MCF 10A (cell line): ENCODE data around the gene NQO2. TPM values are rescaled to one million over a fixed set of nuclear protein-coding genes. Genes with fewer than 3 reads are reported as not detected.

Source experiments
- BruUV-seq: library from RNA; stranded (reverse); fragments of 400-500 nt; replicated peaks from 2 replicates; lab custom pipeline; 2021; lab: Mats Ljungman, UMichigan
- CTCF ChIA-PET: fragments of 300-600 bp; sonication (Branson Sonifier 250); formaldehyde crosslinking; extraction: SDS; loops from one replicate; lab custom pipeline; 2021; ENCODE audit warnings: antibody characterized with exemption, inconsistent platforms; lab: Yijun Ruan, JAX
- POLR2A ChIA-PET: fragments of 300-600, 350-650 bp; sonication (Branson Sonifier 250); formaldehyde crosslinking; extraction: SDS; loops from one replicate; lab custom pipeline; 2020; ENCODE audit warnings: antibody characterized with exemption, inconsistent platforms; lab: Yijun Ruan, JAX
- DNase-seq: peaks from one replicate; pipeline ENCODE4 v3.0.0-alpha.2; 2018; ENCODE audit not compliant: unreplicated experiment
- H3K27ac Mint-ChIP-seq: one replicate; pipeline ENCODE4 v1.8.0; 2022; ENCODE audit warnings: mild to moderate bottlenecking, low read depth, mixed read lengths; ENCODE audit not compliant: unreplicated experiment
- H3K27me3 Mint-ChIP-seq: one replicate; pipeline ENCODE4 v1.8.0; 2022; ENCODE audit warnings: mixed read lengths; ENCODE audit not compliant: insufficient read depth, unreplicated experiment
- H3K36me3 Mint-ChIP-seq: one replicate; pipeline ENCODE4 v1.8.0; 2022; ENCODE audit warnings: mild to moderate bottlenecking, moderate library complexity, mixed read lengths; ENCODE audit not compliant: insufficient read depth, unreplicated experiment
- H3K4me1 Mint-ChIP-seq: one replicate; pipeline ENCODE4 v1.8.0; 2022; ENCODE audit warnings: mixed read lengths; ENCODE audit not compliant: insufficient read depth, unreplicated experiment
- H3K4me3 Mint-ChIP-seq: one replicate; pipeline ENCODE4 v1.8.0; 2022; ENCODE audit warnings: mild to moderate bottlenecking, moderate library complexity, mixed read lengths; ENCODE audit not compliant: unreplicated experiment
- H3K9me3 Mint-ChIP-seq: one replicate; pipeline ENCODE4 v1.8.0; 2022; ENCODE audit warnings: mixed read lengths; ENCODE audit not compliant: unreplicated experiment
- intact Hi-C: fragments of 100-400 bp; cut with micrococcal nuclease; formaldehyde crosslinking; loops from 2 replicates; pipeline ENCODE4 v1.14.1; 2022
- total RNA-seq: library from RNA; stranded (reverse); gene quantifications from 2 replicates; pipeline ENCODE4 v1.2.3, GENCODE V29; 2022
- TF ChIP-seq, protein P1 (sequence below): fragments of 200-600 bp; IDR thresholded peaks from one replicate; pipeline ENCODE4 v1.8.0; 2022; ENCODE audit warnings: antibody characterized with exemption, mild to moderate bottlenecking; ENCODE audit not compliant: unreplicated experiment

Gene NQO2
- total RNA-seq, 1 experiment from 2014 or later: 18.6 TPM

DNA sequence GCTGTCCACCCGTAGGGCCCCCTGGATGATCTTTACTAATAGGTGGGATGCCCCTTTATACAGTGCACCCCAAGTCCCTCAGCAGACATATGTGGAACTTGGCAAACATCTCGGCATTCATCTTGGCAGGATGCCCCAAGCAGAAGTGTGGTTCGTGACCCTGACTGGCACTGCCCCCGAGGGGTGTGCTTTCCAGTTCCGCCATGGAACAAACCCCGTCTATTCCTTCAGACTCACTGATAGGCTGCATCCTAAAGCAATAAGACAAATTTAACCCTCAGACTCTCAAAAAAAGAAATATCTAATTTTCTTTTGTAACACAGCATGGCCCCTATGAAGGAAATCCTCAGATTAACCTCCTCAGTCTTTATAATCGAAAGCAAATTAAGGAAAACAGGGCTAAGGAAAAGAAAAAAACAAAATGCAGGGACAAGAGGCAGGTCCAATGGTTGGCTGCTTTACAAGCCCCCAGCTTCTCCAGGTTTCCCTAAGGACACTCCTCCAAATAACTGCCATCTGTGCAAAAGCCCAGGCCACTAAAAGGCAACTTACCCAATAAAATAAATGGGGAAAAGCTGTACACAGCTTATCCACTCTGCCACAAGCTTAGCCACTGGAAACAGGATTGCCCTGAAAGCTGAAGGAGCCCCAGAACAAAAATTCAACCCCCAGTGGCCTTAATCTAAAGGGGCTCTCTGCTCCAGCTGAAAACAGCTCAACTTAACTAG, 38.1 kb downstream of the NQO2 start:
- TF ChIP-seq, protein P1, sequence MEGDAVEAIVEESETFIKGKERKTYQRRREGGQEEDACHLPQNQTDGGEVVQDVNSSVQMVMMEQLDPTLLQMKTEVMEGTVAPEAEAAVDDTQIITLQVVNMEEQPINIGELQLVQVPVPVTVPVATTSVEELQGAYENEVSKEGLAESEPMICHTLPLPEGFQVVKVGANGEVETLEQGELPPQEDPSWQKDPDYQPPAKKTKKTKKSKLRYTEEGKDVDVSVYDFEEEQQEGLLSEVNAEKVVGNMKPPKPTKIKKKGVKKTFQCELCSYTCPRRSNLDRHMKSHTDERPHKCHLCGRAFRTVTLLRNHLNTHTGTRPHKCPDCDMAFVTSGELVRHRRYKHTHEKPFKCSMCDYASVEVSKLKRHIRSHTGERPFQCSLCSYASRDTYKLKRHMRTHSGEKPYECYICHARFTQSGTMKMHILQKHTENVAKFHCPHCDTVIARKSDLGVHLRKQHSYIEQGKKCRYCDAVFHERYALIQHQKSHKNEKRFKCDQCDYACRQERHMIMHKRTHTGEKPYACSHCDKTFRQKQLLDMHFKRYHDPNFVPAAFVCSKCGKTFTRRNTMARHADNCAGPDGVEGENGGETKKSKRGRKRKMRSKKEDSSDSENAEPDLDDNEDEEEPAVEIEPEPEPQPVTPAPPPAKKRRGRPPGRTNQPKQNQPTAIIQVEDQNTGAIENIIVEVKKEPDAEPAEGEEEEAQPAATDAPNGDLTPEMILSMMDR: no peak
- intact Hi-C loops: no loop called here
- Mint-ChIP-seq H3K27ac (no peak overlapping the region), H3K4me3 (no peak overlapping the region), H3K36me3 (peaks cover 5% of the 10 kb centered on the region), H3K9me3 (peaks cover 11% of the 10 kb centered on the region), H3K27me3 (no peaks in the 10 kb centered on the region), H3K4me1 (no peaks in the 10 kb centered on the region)
- DNase-seq: no peak
- POLR2A ChIA-PET: interaction anchor here (1.1 to 1.6 kb wide), 2 partner anchors 11 to 24 kb away, joined by 3 to 7 read pairs; no protein-coding TSS in a partner anchor
- CTCF ChIA-PET: interaction anchor here (1.0 to 1.2 kb wide), 3 partner anchors 8 to 31 kb away, joined by 3 to 4 read pairs (median 4); no protein-coding TSS in a partner anchor
- BruUV-seq: no TSS peak

DNA sequence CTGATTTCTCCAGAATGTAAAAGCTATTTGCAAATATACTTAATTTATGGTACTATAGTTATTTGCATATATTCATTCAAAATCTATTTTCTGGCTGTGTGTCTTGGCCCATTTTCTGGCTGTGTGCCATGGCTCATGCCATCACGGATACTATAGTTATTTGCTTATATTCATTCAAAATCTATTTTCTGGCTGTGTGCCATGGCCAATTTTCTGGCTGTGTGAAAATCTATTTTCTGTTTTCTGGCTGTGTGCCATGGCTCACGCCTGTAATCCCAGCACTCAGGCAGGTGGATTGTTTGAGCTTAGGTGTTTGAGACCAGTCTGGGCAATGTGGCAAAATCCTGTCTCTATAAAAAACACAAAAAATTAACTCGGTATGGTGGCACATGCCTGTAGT, 39.7 kb downstream of the NQO2 start:
- no peaks in the 10 kb centered on the region for H3K27me3 Mint-ChIP-seq
- BruUV-seq: no TSS peak
- no peaks in the 10 kb centered on the region for H3K4me1 Mint-ChIP-seq
- intact Hi-C loops: no loop called here
- no peak for DNase-seq
- H3K9me3 Mint-ChIP-seq: peaks cover 11% of the 10 kb centered on the region
- POLR2A ChIA-PET: interaction anchor here (0.7 to 1.7 kb wide), 4 partner anchors 9 to 275 kb away, joined by 4 to 11 read pairs (median 6); partner anchors contain the start of gene NQO2
- peaks cover 5% of the 10 kb centered on the region for H3K36me3 Mint-ChIP-seq
- CTCF ChIA-PET: interaction anchor here (1.0 to 1.4 kb wide), 5 partner anchors 13 to 37 kb away, joined by 3 to 7 read pairs (median 4); no protein-coding TSS in a partner anchor
- TF ChIP-seq, protein P1: no peak
- H3K27ac Mint-ChIP-seq: no peak overlapping the region
- H3K4me3 Mint-ChIP-seq: no peak overlapping the region

DNA sequence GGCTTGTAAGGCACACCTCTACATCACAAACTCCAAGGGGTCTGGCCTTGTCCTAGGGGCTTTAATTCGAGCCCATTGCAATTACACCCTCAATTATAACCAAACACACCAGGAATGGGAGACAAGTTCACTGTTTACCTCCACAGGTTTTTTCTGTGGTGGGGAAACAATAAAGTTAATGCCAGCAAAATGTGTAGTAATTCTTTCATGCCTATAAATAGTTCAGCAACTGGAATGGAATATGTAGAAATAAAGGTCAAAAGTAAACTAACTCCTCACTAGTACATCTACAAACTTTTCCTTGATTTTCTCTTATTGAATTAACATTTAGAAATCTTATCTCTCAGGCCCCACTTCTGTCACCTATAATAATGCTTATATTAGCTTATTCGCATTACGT, 41.5 kb downstream of the NQO2 start:
- no peaks in the 10 kb centered on the region for H3K27me3 Mint-ChIP-seq
- H3K36me3 Mint-ChIP-seq: peaks cover 5% of the 10 kb centered on the region
- H3K9me3 Mint-ChIP-seq: peaks cover 2% of the 10 kb centered on the region
- no peak overlapping the region for H3K4me3 Mint-ChIP-seq
- no TSS peak for BruUV-seq
- POLR2A ChIA-PET: no interaction called here
- H3K4me1 Mint-ChIP-seq: no peaks in the 10 kb centered on the region
- no peak overlapping the region for H3K27ac Mint-ChIP-seq
- intact Hi-C loops: no loop called here
- no peak for DNase-seq
- CTCF ChIA-PET: no interaction called here
- TF ChIP-seq, protein P1: no peak

DNA sequence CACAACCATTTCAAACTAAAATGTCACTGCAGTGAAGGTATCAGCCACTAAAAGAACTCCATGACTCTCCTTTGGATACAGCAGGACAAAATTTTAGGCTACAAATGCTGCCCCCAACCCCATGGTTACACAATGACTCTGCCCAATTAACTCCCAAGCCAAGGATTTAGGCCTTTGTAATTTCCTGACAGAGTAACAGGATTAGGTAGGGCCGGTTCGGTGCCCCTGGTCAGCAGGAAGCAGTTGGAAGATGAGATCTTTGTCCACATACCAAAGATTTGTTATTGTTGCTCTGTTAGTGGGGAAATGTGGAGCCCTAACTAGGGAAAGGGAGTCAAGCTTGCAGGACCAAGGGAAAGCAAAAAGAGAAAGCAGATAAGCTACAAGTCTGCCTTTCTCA, 41.9 kb downstream of the NQO2 start:
- Mint-ChIP-seq H3K9me3 (no peaks in the 10 kb centered on the region), H3K27ac (no peak overlapping the region), H3K27me3 (no peaks in the 10 kb centered on the region), H3K4me3 (no peak overlapping the region), H3K4me1 (no peaks in the 10 kb centered on the region), H3K36me3 (peaks cover 5% of the 10 kb centered on the region)
- no peak for DNase-seq
- TF ChIP-seq, protein P1: no peak
- POLR2A ChIA-PET: no interaction called here
- no TSS peak for BruUV-seq
- CTCF ChIA-PET: interaction anchor here (0.8 kb wide), 1 partner anchor 40 kb away, joined by 3 read pairs; no protein-coding TSS in a partner anchor
- intact Hi-C loops: no loop called here
